GM12878 (cell line): ENCODE measurements around the gene SRPK2. TPM values are rescaled to one million over a fixed set of nuclear protein-coding genes. Genes with fewer than 3 reads are reported as not detected.

ENCODE experiments used
- ATAC-seq: fragments of 200-7000 bp; cut with Tn5 transposase; 3 replicates; pipeline ENCODE4 v1.9.1; 2020; ENCODE audit warnings: mild to moderate bottlenecking, moderate library complexity
- BruUV-seq: library from RNA; stranded (reverse); fragments of 400-500 nt; replicated peaks from 2 replicates; lab custom pipeline; 2021; lab: Mats Ljungman, UMichigan
- CTCF ChIA-PET: fragments of 300-600 bp; sonication (Branson Sonifier 250); formaldehyde crosslinking; extraction: SDS; loops from one replicate; lab custom pipeline; 2021; ENCODE audit warnings: inconsistent platforms; lab: Yijun Ruan, JAX
- POLR2A ChIA-PET: fragments of 350-600 bp; formaldehyde crosslinking; extraction: SDS; loops from one replicate; lab custom pipeline; 2021; ENCODE audit warnings: inconsistent platforms; lab: Charles Lee
- RAD21 ChIA-PET: fragments of 300-600 bp; sonication (Branson Sonifier 250); formaldehyde crosslinking; loops from one replicate; lab custom pipeline; 2023; ENCODE audit warnings: antibody characterized with exemption; ENCODE audit not compliant: unreplicated experiment; lab: Charles Lee
- SMC1A ChIA-PET: fragments of 300-600 bp; sonication (Branson Sonifier 250); formaldehyde crosslinking; loops from one replicate; lab custom pipeline; 2023; ENCODE audit not compliant: unreplicated experiment, uncharacterized antibody; lab: Charles Lee
- DNase-seq: peaks from one replicate; pipeline ENCODE4 v3.0.0-alpha.2; 2011; ENCODE audit warnings: low read depth, low spot score
- FAIRE-seq: peaks from 3 replicates; lab custom pipeline; 2011; peaks lifted over from hg19 to GRCh38; lab: Jason Lieb, UNC
- H2AFZ ChIP-seq: 2 replicates; pipeline ENCODE4 v1.6.0; 2011; ENCODE audit warnings: low read depth, low read length, control low read depth; ENCODE audit not compliant: control insufficient read depth
- H3K27ac ChIP-seq: 2 replicates; pipeline ENCODE4 v1.5.1; 2011; ENCODE audit warnings: control low read depth; ENCODE audit not compliant: control insufficient read depth, insufficient read depth
- H3K27me3 ChIP-seq, 2 experiments: replicated peaks in 1 of 2; 2 replicates each; pipeline versions ENCODE4 v1.6.0 to v1.6.1; 2011; ENCODE audit warnings: low read length in 1 of 2; ENCODE audit not compliant: control insufficient read depth in 2 of 2, insufficient read depth in 2 of 2
- H3K36me3 ChIP-seq, 2 experiments: 2 replicates each; pipeline ENCODE4 v1.5.1; 2011; ENCODE audit warnings: low read length in 1 of 2; ENCODE audit not compliant: control insufficient read depth in 2 of 2, insufficient read depth in 2 of 2
- H3K4me1 ChIP-seq: 2 replicates; pipeline ENCODE4 v1.6.1; 2011; ENCODE audit warnings: mild to moderate bottlenecking, low read length, moderate library complexity, mixed read lengths; ENCODE audit not compliant: control insufficient read depth, insufficient read depth
- H3K4me2 ChIP-seq: 2 replicates; pipeline ENCODE4 v1.6.0; 2011; ENCODE audit warnings: control low read depth; ENCODE audit not compliant: control insufficient read depth, insufficient read depth
- H3K4me3 ChIP-seq: fragments of 200-600 bp; sonication (generic); 2 replicates; pipeline ENCODE4 v1.5.1; 2016
- H3K79me2 ChIP-seq: 2 replicates; pipeline ENCODE4 v1.6.0; 2011; ENCODE audit warnings: low read length; ENCODE audit not compliant: control insufficient read depth, insufficient read depth
- H3K9ac ChIP-seq: 2 replicates; pipeline ENCODE4 v1.8.0; 2011; ENCODE audit warnings: low read length, control low read depth, mixed read lengths; ENCODE audit not compliant: control insufficient read depth, insufficient read depth
- H3K9me3 ChIP-seq: replicated peaks from 3 replicates; pipeline ENCODE4 v1.5.1; 2011; ENCODE audit warnings: mild to moderate bottlenecking, low read length; ENCODE audit not compliant: control insufficient read depth, insufficient read depth
- H4K20me1 ChIP-seq: 2 replicates; pipeline ENCODE4 v1.6.0; 2011; ENCODE audit not compliant: control insufficient read depth, insufficient read depth
- BHLHE40 ChIP-seq, 2 experiments: fragments of 450-650 bp in 1 of 2; IDR thresholded peaks; 2 replicates each; pipeline ENCODE4 v1.6.1; 2011 to 2017; ENCODE audit warnings: low read depth in 2 of 2, borderline replicate concordance in 1 of 2, improper control_type of control experiment in 1 of 2, low read length in 1 of 2, mild to moderate bottlenecking in 1 of 2
- BRCA1 ChIP-seq: IDR thresholded peaks from 2 replicates; pipeline ENCODE4 v1.6.1; 2011; ENCODE audit warnings: low read depth, low read length, improper control_type of control experiment
- CHD1 ChIP-seq: IDR thresholded peaks from 2 replicates; pipeline ENCODE4 v1.6.1; 2012; ENCODE audit warnings: low read depth, low read length, improper control_type of control experiment
- CREM ChIP-seq: IDR thresholded peaks from 2 replicates; pipeline ENCODE4 v1.6.1; 2014; ENCODE audit warnings: antibody characterized with exemption, low read depth
- HDAC2 ChIP-seq: fragments of 200-600 bp; sonication (generic); IDR thresholded peaks from 2 replicates; pipeline ENCODE4 v1.6.1; 2017
- IRF4 ChIP-seq: IDR thresholded peaks from 2 replicates; pipeline ENCODE4 v1.6.1; 2011; ENCODE audit warnings: low read depth, low read length
- WGBS: methylation state at CpG from one replicate; pipeline ENCODE4 v1.1.6; 2016; ENCODE audit warnings: low lambda C conversion rate; ENCODE audit not compliant: insufficient replicate concordance, insufficient coverage; ENCODE audit errors: missing lambda C conversion rate; 5-methylcytosine and 5-hydroxymethylcytosine counted together
- in situ Hi-C: fragments of 300-500 bp; cut with MboI; formaldehyde crosslinking; loops from 9 replicates; pipeline ENCODE4 v1.14.3; 2018; ENCODE audit warnings: mixed read lengths
- intact Hi-C: fragments of 100-400 bp; cut with micrococcal nuclease; formaldehyde crosslinking; loops from one replicate; pipeline ENCODE4 v1.14.2; 2022; ENCODE audit not compliant: unreplicated experiment
- polyA plus RNA-seq, 11 experiments: library from polyadenylated mRNA; depleted of rRNA in 4 of 11; unstranded in 6 of 11; stranded (reverse) in 5 of 11; fragments of >200 nt; fragmentation: Nextera tagmentation in 4 of 11; fragmentation: Illumina TruSeq in 1 of 11; extraction: Ambion mirVana in 4 of 11; extraction: Trizol in 1 of 11; gene quantifications; 1 replicate in 1 of 11; 2 replicates in 10 of 11; pipeline versions ENCODE4 v1.2.1 to v1.2.3, GENCODE V29; 2011 to 2016; ENCODE audit warnings: inconsistent platforms in 2 of 11, missing spikeins in 2 of 11, low read depth in 1 of 11
- total RNA-seq, 4 experiments: library from RNA; depleted of rRNA in 3 of 4; stranded (reverse); fragments of >200 nt in 3 of 4; fragmentation: Illumina TruSeq in 1 of 4; extraction: Trizol in 1 of 4; gene quantifications; 2 replicates each; pipeline versions ENCODE4 v1.2.1 to v1.2.3, GENCODE V29; 2013 to 2021

SRPK2 gene
- total and polyA plus RNA-seq, 10 of the 15 experiments (the other 5 are each of a cell fraction or from before 2014, with no cell fraction given), result 13.2 to 32.8 (median 24.5) TPM

GRCh38 chr7:105367458-105367857, 21.3 kb downstream of the SRPK2 start:
- Histone ChIP-seq H3K36me3 (no peaks in the 10 kb centered on the region), H3K27me3 (no peaks in the 10 kb centered on the region), H4K20me1 (no peaks in the 10 kb centered on the region), H3K9me3 (no peaks in the 10 kb centered on the region; the same call in 2 of the 3 replicates), H3K4me3 (no peak overlapping the region), H3K27ac (no peak overlapping the region), H3K9ac (no peak overlapping the region), H3K4me1 (no peaks in the 10 kb centered on the region), H3K79me2 (peaks cover 2% of the 10 kb centered on the region), H2AFZ (no peak overlapping the region), H3K4me2 (no peak overlapping the region)
- 98% methylated on average over 2 of the region's 2 CpGs for WGBS
- FAIRE-seq (no peak), ATAC-seq (no peak), DNase-seq (no peak)
- TF ChIP-seq BRCA1, result no peak
- no peak for TF ChIP-seq IRF4
- no peak for TF ChIP-seq CHD1
- no peak for TF ChIP-seq BHLHE40 (IDR thresholded peaks at IDR 0.05; ENCODE audit: borderline replicate concordance in 1 of 2, low read depth in 2 of 2, low read length in 1 of 2)
- TF ChIP-seq HDAC2, result no peak
- TF ChIP-seq CREM, result no peak
- intact Hi-C loops, result no loop called here
- ChIA-PET SMC1A (interaction anchor here (1.3 to 1.7 kb wide), 3 partner anchors 9 to 85 kb away, joined by 3 read pairs; no protein-coding TSS in a partner anchor), CTCF (interaction anchor here (1.4 kb wide), 1 partner anchor 32 kb away, joined by 4 read pairs; no protein-coding TSS in a partner anchor), POLR2A (interaction anchor here (0.6 to 1.0 kb wide), 2 partner anchors 15 to 177 kb away, joined by 3 to 4 read pairs; no protein-coding TSS in a partner anchor), RAD21 (interaction anchor here (1.0 kb wide), 1 partner anchor 14 kb away, joined by 3 read pairs; no protein-coding TSS in a partner anchor)
- BruUV-seq, result no TSS peak
- in situ Hi-C loops, result no loop called here
